ENCODE results near the gene SIAH2. TPM values are rescaled to one million over a fixed set of nuclear protein-coding genes. Genes with fewer than 3 reads are reported as not detected.

Gene SIAH2
- total and polyA plus RNA-seq, 4 donors, result 7.5 to 37.9 (median 21.9) TPM

GRCh38 chr3:150747886-150748683 lies 14.9 kb downstream of the SIAH2 start:
- peaks cover 0 to 4% (median 0%) of the 10 kb centered on the region in 4 donors for H3K36me3 ChIP-seq (ENCODE audit: control insufficient read depth in 4 of 4, insufficient read depth in 4 of 4, low read length in 4 of 4)
- no peak overlapping the region for H3K27ac ChIP-seq (ENCODE audit: low read depth in 1 of 2, low read length in 1 of 2)
- no peaks in the 10 kb centered on the region for H3K27me3 ChIP-seq (ENCODE audit: control insufficient read depth in 3 of 3, insufficient read depth in 3 of 3, low read length in 2 of 3)
- 44 to 69% methylated on average over 5 of the region's 5 CpGs for WGBS, 2 donors
- no peak overlapping the region for H3K9ac ChIP-seq (ENCODE audit: insufficient read depth in 1 of 2, low read length in 2 of 2)
- DNase-seq (no peak), ATAC-seq (ENCODE audit: insufficient read depth, low FRiP score) (no peak)
- H3K4me1 ChIP-seq (ENCODE audit: control insufficient read depth in 5 of 5, insufficient read depth in 5 of 5, low read length in 5 of 5), result peaks cover 0 to 22% (median 4%) of the 10 kb centered on the region in 5 donors
- H3K9me3 ChIP-seq (ENCODE audit: control insufficient read depth in 4 of 4, insufficient read depth in 3 of 4, low read length in 3 of 4), result no peaks in the 10 kb centered on the region
- no peak overlapping the region for H3K4me3 ChIP-seq
- TF ChIP-seq CTCF (IDR thresholded peaks at IDR 0.05; ENCODE audit: control extremely low read depth, extremely low read depth), result no peak

- Histone ChIP-seq H3K27ac (ENCODE audit: low read depth in 1 of 2, low read length in 1 of 2) (no peak overlapping the region), H3K9me3 (ENCODE audit: control insufficient read depth in 4 of 4, insufficient read depth in 3 of 4, low read length in 3 of 4) (no peaks in the 10 kb centered on the region), H3K4me1 (ENCODE audit: control insufficient read depth in 5 of 5, insufficient read depth in 5 of 5, low read length in 5 of 5) (peaks cover 0 to 18% (median 4%) of the 10 kb centered on the region in 5 donors), H3K36me3 (ENCODE audit: control insufficient read depth in 4 of 4, insufficient read depth in 4 of 4, low read length in 4 of 4) (peaks cover 0 to 7% (median under 1%) of the 10 kb centered on the region in 4 donors), H3K4me3 (no peak overlapping the region), H3K27me3 (ENCODE audit: control insufficient read depth in 3 of 3, insufficient read depth in 3 of 3, low read length in 2 of 3) (no peaks in the 10 kb centered on the region), H3K9ac (ENCODE audit: insufficient read depth in 1 of 2, low read length in 2 of 2) (no peak overlapping the region)
- no peak for TF ChIP-seq CTCF (IDR thresholded peaks at IDR 0.05; ENCODE audit: control extremely low read depth, extremely low read depth)
- ATAC-seq (ENCODE audit: insufficient read depth, low FRiP score) (no peak), DNase-seq (no peak)
- WGBS, 2 donors, result 80 to 88% methylated on average over 7 of the region's 7 CpGs
Measured at GRCh38 chr3:150746791-150747590, 16.0 kb downstream of the SIAH2 start.

GRCh38 chr3:150745832-150746231 lies 17.1 kb downstream of the SIAH2 start:
- DNase-seq (no peak), ATAC-seq (ENCODE audit: insufficient read depth, low FRiP score) (no peak)
- 98 to 99% methylated on average over 3 of the region's 3 CpGs for WGBS, 2 donors
- no peak overlapping the region for H3K27ac ChIP-seq (ENCODE audit: low read depth in 1 of 2, low read length in 1 of 2)
- H3K9ac ChIP-seq (ENCODE audit: insufficient read depth in 1 of 2, low read length in 2 of 2), result no peak overlapping the region
- no peak overlapping the region for H3K4me3 ChIP-seq
- no peaks in the 10 kb centered on the region for H3K27me3 ChIP-seq (ENCODE audit: control insufficient read depth in 3 of 3, insufficient read depth in 3 of 3, low read length in 2 of 3)
- H3K36me3 ChIP-seq (ENCODE audit: control insufficient read depth in 4 of 4, insufficient read depth in 4 of 4, low read length in 4 of 4), result peaks cover 0 to 8% (median 3%) of the 10 kb centered on the region in 4 donors
- peaks cover 0 to 18% (median 4%) of the 10 kb centered on the region in 5 donors for H3K4me1 ChIP-seq (ENCODE audit: control insufficient read depth in 5 of 5, insufficient read depth in 5 of 5, low read length in 5 of 5)
- no peaks in the 10 kb centered on the region for H3K9me3 ChIP-seq (ENCODE audit: control insufficient read depth in 4 of 4, insufficient read depth in 3 of 4, low read length in 3 of 4)
- no peak for TF ChIP-seq CTCF (IDR thresholded peaks at IDR 0.05; ENCODE audit: control extremely low read depth, extremely low read depth)
